GM23338 (cell line): ENCODE results near the gene CPLANE2. TPM values are rescaled to one million over a fixed set of nuclear protein-coding genes. Genes with fewer than 3 reads are reported as not detected.

Source experiments
- ATAC-seq: fragments of 200-7000 bp; cut with Tn5 transposase; 3 replicates; pipeline ENCODE4 v1.9.1; 2020
- DNase-seq: peaks from one replicate; pipeline ENCODE4 v3.0.0-alpha.2; 2015; ENCODE audit warnings: low spot score
- H2AFZ ChIP-seq: fragments of 200-600 bp; sonication (generic); 2 replicates; pipeline ENCODE4 v1.8.0; 2016; ENCODE audit warnings: antibody characterized with exemption, mild to moderate bottlenecking, moderate library complexity
- H3F3A ChIP-seq: fragments of 200-600 bp; sonication (generic); replicated peaks from 2 replicates; pipeline ENCODE4 v1.8.0; 2017; ENCODE audit warnings: antibody characterized with exemption, mixed run types, low read depth
- H3K27ac ChIP-seq: fragments of 200-600 bp; sonication (generic); 2 replicates; pipeline ENCODE4 v1.6.1; 2016; ENCODE audit warnings: low read depth
- H3K27me3 ChIP-seq: fragments of 200-600 bp; sonication (generic); 2 replicates; pipeline ENCODE4 v1.8.0; 2016; ENCODE audit warnings: mild to moderate bottlenecking, mixed run types, moderate library complexity; ENCODE audit not compliant: insufficient read depth
- H3K36me3 ChIP-seq: fragments of 200-600 bp; sonication (generic); 2 replicates; pipeline ENCODE4 v1.8.0; 2016; ENCODE audit warnings: mild to moderate bottlenecking; ENCODE audit not compliant: insufficient read depth
- H3K4me1 ChIP-seq: fragments of 200-600 bp; sonication (generic); 2 replicates; pipeline ENCODE4 v1.8.0; 2016; ENCODE audit warnings: mild to moderate bottlenecking, moderate library complexity; ENCODE audit not compliant: insufficient read depth
- H3K4me2 ChIP-seq: fragments of 200-600 bp; sonication (generic); 2 replicates; pipeline ENCODE4 v1.7.1; 2017; ENCODE audit warnings: mixed run types
- H3K4me3 ChIP-seq: fragments of 200-600 bp; sonication (generic); 2 replicates; pipeline ENCODE4 v1.6.1; 2016; ENCODE audit warnings: mixed run types
- H3K79me2 ChIP-seq: fragments of 200-600 bp; sonication (generic); replicated peaks from 2 replicates; pipeline ENCODE4 v1.8.0; 2017; ENCODE audit warnings: mild to moderate bottlenecking; ENCODE audit not compliant: insufficient read depth
- H3K9me2 ChIP-seq: fragments of 200-600 bp; sonication (generic); 2 replicates; pipeline ENCODE4 v1.8.0; 2017; ENCODE audit not compliant: insufficient read depth
- H4K20me1 ChIP-seq: fragments of 200-600 bp; sonication (generic); replicated peaks from 2 replicates; pipeline ENCODE4 v1.8.0; 2017; ENCODE audit warnings: mild to moderate bottlenecking; ENCODE audit not compliant: insufficient read depth
- H3K27ac Mint-ChIP-seq: 2 replicates; pipeline ENCODE4 v1.8.0; 2020; ENCODE audit warnings: inconsistent platforms, mild to moderate bottlenecking, moderate library complexity, mixed read lengths
- H3K27me3 Mint-ChIP-seq: 3 replicates; pipeline ENCODE4 v1.8.0; 2022; ENCODE audit warnings: low read depth, mild to moderate bottlenecking, moderate library complexity, mixed read lengths, inconsistent platforms; ENCODE audit not compliant: insufficient read depth, poor library complexity
- H3K36me3 Mint-ChIP-seq: 3 replicates; pipeline ENCODE4 v1.8.0; 2021; ENCODE audit warnings: low read depth, mild to moderate bottlenecking, inconsistent platforms, moderate library complexity, mixed read lengths
- H3K4me1 Mint-ChIP-seq: 3 replicates; pipeline ENCODE4 v1.8.0; 2020; ENCODE audit warnings: mild to moderate bottlenecking, inconsistent platforms, mixed read lengths
- H3K4me3 Mint-ChIP-seq: 3 replicates; pipeline ENCODE4 v1.8.0; 2021; ENCODE audit warnings: moderate library complexity, mild to moderate bottlenecking, inconsistent platforms, mixed read lengths
- H3K9me3 Mint-ChIP-seq: 3 replicates; pipeline ENCODE4 v1.8.0; 2020; ENCODE audit warnings: moderate library complexity, mild to moderate bottlenecking, inconsistent platforms, mixed read lengths
- CREB1 ChIP-seq: fragments of 250-450 bp; sonication (Bioruptor Pico); IDR thresholded peaks from 2 replicates; pipeline ENCODE4 v1.5.0; 2020; ENCODE audit warnings: low read depth, mild to moderate bottlenecking, moderate library complexity
- EZH2 ChIP-seq: fragments of 200-600 bp; sonication (generic); IDR thresholded peaks from one replicate; pipeline ENCODE4 v1.8.0; 2017; ENCODE audit warnings: antibody characterized with exemption, mild to moderate bottlenecking, low read depth; ENCODE audit not compliant: unreplicated experiment
- EZH2phosphoT487 ChIP-seq: fragments of 200-600 bp; sonication (generic); IDR thresholded peaks from one replicate; pipeline ENCODE4 v1.8.1; 2018; ENCODE audit warnings: antibody characterized with exemption; ENCODE audit not compliant: unreplicated experiment
- JUNB ChIP-seq: IDR thresholded peaks from one replicate; pipeline ENCODE4 v1.6.1; 2016; ENCODE audit warnings: antibody characterized with exemption; ENCODE audit not compliant: unreplicated experiment
- NANOG ChIP-seq: IDR thresholded peaks from 2 replicates; pipeline ENCODE4 v1.6.1; 2016; ENCODE audit warnings: antibody characterized with exemption, borderline replicate concordance
- POLR2AphosphoS5 ChIP-seq: IDR thresholded peaks from 2 replicates; pipeline ENCODE4 v1.6.1; 2016; ENCODE audit warnings: antibody characterized with exemption, low read depth
- STAT1 ChIP-seq: IDR thresholded peaks from one replicate; pipeline ENCODE4 v1.6.1; 2016; ENCODE audit warnings: antibody characterized with exemption; ENCODE audit not compliant: unreplicated experiment
- ZNF114 ChIP-seq: fragments of 250-450 bp; sonication (Bioruptor Pico); IDR thresholded peaks from 2 replicates; pipeline ENCODE4 v1.5.0; 2020; ENCODE audit warnings: mild to moderate bottlenecking, moderate library complexity
- ZNF331 ChIP-seq: fragments of 250-450 bp; sonication (Bioruptor Pico); IDR thresholded peaks from 2 replicates; pipeline ENCODE4 v1.5.0; 2020; ENCODE audit warnings: low read depth, mild to moderate bottlenecking, moderate library complexity
- polyA plus RNA-seq: library from polyadenylated mRNA; unstranded; fragments of >200 nt; fragmentation: Nextera tagmentation; extraction: Ambion mirVana; gene quantifications from 2 replicates; pipeline ENCODE4 v1.2.1, GENCODE V29; 2016
- total RNA-seq: library from RNA; depleted of rRNA; stranded (reverse); fragments of >200 nt; shearing (Covaris generic); gene quantifications from 2 replicates; pipeline ENCODE4 v1.2.3, GENCODE V29; 2014
- TF ChIP-seq, protein P1 (sequence below), 2 experiments: fragments of 200-600 bp in 1 of 2; sonication (generic) in 1 of 2; conservative IDR thresholded peaks; 2 replicates each; pipeline versions ENCODE4 v1.5.1 to v1.6.1; 2016 to 2017; ENCODE audit warnings: antibody characterized with exemption in 2 of 2, low read depth in 2 of 2, mild to moderate bottlenecking in 2 of 2, moderate library complexity in 1 of 2
- TF ChIP-seq, protein P2 (sequence below): IDR thresholded peaks from 2 replicates; pipeline ENCODE4 v1.6.1; 2016; ENCODE audit warnings: antibody characterized with exemption
- TF ChIP-seq, protein P3 (sequence below): fragments of 250-450 bp; sonication (Bioruptor Pico); IDR thresholded peaks from 2 replicates; pipeline ENCODE4 v1.5.0; 2020; ENCODE audit warnings: mild to moderate bottlenecking, moderate library complexity
- TF ChIP-seq, protein P4 (sequence below): IDR thresholded peaks from one replicate; pipeline ENCODE4 v1.6.1; 2018; ENCODE audit warnings: antibody characterized with exemption; ENCODE audit not compliant: unreplicated experiment

Gene CPLANE2
- total and polyA plus RNA-seq, 2 experiments from 2014 or later, result 0.44 to 1.8 TPM

DNA sequence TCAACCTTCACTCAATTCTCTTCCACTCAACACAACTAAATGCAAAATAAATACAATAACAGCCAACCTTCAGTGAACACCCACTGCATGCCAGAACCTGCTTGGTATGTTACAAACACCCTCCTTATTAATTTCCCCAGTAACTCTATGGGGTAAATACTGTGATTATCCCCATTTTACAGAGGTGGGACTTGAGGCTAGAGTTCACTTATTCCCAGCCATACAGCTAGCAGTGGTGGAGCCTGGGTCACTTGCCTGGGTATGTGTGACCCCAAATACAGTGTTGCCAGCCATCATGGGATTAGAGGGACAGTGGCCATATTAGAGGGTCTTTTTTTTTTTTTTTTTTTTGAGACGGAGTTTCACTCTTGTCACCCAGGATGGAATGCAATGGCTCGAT, 1.6 kb downstream of the CPLANE2 start:
- peaks cover 13% of the 10 kb centered on the region for H3K27me3 Mint-ChIP-seq
- DNase-seq, result no peak
- H3K4me1 ChIP-seq, result peaks cover 3% of the 10 kb centered on the region
- H3K4me2 ChIP-seq, result no peak overlapping the region
- H4K20me1 ChIP-seq, result no peaks in the 10 kb centered on the region
- H3K9me3 Mint-ChIP-seq, result no peaks in the 10 kb centered on the region
- H3K4me3 Mint-ChIP-seq, result 0 out of 3 replicates have a peak overlapping the region, but pooled peaks have one; percentile 0
- no peaks in the 10 kb centered on the region for H3K79me2 ChIP-seq
- no peak overlapping the region for H2AFZ ChIP-seq
- ATAC-seq, result no peak
- no peaks in the 10 kb centered on the region for H3F3A ChIP-seq
- no peaks in the 10 kb centered on the region for H3K9me2 ChIP-seq
- H3K27ac Mint-ChIP-seq, result no peak overlapping the region
- H3K4me3 ChIP-seq, result no peak overlapping the region
- no peaks in the 10 kb centered on the region for H3K36me3 Mint-ChIP-seq
- peaks cover 12% of the 10 kb centered on the region; the same call in 1 of the 3 replicates for H3K4me1 Mint-ChIP-seq
- no peak overlapping the region for H3K27ac ChIP-seq
- H3K27me3 ChIP-seq, result peaks cover 5% of the 10 kb centered on the region; the same call in 1 of the 2 replicates
- TF ChIP-seq POLR2AphosphoS5 (no peak), CREB1 (CRISPR knock-in tag) (no peak), STAT1 (no peak), JUNB (no peak), EZH2 (no peak), ZNF114 (no peak), NANOG (no peak), EZH2phosphoT487 (no peak), ZNF331 (CRISPR knock-in tag) (no peak)
- TF ChIP-seq, protein P1, sequence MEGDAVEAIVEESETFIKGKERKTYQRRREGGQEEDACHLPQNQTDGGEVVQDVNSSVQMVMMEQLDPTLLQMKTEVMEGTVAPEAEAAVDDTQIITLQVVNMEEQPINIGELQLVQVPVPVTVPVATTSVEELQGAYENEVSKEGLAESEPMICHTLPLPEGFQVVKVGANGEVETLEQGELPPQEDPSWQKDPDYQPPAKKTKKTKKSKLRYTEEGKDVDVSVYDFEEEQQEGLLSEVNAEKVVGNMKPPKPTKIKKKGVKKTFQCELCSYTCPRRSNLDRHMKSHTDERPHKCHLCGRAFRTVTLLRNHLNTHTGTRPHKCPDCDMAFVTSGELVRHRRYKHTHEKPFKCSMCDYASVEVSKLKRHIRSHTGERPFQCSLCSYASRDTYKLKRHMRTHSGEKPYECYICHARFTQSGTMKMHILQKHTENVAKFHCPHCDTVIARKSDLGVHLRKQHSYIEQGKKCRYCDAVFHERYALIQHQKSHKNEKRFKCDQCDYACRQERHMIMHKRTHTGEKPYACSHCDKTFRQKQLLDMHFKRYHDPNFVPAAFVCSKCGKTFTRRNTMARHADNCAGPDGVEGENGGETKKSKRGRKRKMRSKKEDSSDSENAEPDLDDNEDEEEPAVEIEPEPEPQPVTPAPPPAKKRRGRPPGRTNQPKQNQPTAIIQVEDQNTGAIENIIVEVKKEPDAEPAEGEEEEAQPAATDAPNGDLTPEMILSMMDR (conservative IDR thresholded peaks at IDR 0.05; ENCODE audit: low read depth in 2 of 2), result no peak
- TF ChIP-seq, protein P2, sequence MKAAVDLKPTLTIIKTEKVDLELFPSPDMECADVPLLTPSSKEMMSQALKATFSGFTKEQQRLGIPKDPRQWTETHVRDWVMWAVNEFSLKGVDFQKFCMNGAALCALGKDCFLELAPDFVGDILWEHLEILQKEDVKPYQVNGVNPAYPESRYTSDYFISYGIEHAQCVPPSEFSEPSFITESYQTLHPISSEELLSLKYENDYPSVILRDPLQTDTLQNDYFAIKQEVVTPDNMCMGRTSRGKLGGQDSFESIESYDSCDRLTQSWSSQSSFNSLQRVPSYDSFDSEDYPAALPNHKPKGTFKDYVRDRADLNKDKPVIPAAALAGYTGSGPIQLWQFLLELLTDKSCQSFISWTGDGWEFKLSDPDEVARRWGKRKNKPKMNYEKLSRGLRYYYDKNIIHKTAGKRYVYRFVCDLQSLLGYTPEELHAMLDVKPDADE, result no peak
- TF ChIP-seq, protein P3, sequence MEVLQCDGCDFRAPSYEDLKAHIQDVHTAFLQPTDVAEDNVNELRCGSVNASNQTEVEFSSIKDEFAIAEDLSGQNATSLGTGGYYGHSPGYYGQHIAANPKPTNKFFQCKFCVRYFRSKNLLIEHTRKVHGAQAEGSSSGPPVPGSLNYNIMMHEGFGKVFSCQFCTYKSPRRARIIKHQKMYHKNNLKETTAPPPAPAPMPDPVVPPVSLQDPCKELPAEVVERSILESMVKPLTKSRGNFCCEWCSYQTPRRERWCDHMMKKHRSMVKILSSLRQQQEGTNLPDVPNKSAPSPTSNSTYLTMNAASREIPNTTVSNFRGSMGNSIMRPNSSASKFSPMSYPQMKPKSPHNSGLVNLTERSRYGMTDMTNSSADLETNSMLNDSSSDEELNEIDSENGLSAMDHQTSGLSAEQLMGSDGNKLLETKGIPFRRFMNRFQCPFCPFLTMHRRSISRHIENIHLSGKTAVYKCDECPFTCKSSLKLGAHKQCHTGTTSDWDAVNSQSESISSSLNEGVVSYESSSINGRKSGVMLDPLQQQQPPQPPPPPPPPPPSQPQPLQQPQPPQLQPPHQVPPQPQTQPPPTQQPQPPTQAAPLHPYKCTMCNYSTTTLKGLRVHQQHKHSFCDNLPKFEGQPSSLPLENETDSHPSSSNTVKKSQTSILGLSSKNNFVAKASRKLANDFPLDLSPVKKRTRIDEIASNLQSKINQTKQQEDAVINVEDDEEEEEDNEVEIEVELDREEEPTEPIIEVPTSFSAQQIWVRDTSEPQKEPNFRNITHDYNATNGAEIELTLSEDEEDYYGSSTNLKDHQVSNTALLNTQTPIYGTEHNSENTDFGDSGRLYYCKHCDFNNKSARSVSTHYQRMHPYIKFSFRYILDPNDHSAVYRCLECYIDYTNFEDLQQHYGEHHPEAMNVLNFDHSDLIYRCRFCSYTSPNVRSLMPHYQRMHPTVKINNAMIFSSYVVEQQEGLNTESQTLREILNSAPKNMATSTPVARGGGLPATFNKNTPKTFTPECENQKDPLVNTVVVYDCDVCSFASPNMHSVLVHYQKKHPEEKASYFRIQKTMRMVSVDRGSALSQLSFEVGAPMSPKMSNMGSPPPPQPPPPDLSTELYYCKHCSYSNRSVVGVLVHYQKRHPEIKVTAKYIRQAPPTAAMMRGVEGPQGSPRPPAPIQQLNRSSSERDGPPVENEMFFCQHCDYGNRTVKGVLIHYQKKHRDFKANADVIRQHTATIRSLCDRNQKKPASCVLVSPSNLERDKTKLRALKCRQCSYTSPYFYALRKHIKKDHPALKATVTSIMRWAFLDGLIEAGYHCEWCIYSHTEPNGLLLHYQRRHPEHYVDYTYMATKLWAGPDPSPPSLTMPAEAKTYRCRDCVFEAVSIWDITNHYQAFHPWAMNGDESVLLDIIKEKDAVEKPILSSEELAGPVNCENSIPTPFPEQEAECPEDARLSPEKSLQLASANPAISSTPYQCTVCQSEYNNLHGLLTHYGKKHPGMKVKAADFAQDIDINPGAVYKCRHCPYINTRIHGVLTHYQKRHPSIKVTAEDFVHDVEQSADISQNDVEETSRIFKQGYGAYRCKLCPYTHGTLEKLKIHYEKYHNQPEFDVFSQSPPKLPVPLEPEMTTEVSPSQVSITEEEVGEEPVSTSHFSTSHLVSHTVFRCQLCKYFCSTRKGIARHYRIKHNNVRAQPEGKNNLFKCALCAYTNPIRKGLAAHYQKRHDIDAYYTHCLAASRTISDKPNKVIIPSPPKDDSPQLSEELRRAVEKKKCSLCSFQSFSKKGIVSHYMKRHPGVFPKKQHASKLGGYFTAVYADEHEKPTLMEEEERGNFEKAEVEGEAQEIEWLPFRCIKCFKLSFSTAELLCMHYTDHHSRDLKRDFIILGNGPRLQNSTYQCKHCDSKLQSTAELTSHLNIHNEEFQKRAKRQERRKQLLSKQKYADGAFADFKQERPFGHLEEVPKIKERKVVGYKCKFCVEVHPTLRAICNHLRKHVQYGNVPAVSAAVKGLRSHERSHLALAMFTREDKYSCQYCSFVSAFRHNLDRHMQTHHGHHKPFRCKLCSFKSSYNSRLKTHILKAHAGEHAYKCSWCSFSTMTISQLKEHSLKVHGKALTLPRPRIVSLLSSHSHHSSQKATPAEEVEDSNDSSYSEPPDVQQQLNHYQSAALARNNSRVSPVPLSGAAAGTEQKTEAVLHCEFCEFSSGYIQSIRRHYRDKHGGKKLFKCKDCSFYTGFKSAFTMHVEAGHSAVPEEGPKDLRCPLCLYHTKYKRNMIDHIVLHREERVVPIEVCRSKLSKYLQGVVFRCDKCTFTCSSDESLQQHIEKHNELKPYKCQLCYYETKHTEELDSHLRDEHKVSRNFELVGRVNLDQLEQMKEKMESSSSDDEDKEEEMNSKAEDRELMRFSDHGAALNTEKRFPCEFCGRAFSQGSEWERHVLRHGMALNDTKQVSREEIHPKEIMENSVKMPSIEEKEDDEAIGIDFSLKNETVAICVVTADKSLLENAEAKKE (CRISPR knock-in tag), result no peak
- TF ChIP-seq, protein P4, sequence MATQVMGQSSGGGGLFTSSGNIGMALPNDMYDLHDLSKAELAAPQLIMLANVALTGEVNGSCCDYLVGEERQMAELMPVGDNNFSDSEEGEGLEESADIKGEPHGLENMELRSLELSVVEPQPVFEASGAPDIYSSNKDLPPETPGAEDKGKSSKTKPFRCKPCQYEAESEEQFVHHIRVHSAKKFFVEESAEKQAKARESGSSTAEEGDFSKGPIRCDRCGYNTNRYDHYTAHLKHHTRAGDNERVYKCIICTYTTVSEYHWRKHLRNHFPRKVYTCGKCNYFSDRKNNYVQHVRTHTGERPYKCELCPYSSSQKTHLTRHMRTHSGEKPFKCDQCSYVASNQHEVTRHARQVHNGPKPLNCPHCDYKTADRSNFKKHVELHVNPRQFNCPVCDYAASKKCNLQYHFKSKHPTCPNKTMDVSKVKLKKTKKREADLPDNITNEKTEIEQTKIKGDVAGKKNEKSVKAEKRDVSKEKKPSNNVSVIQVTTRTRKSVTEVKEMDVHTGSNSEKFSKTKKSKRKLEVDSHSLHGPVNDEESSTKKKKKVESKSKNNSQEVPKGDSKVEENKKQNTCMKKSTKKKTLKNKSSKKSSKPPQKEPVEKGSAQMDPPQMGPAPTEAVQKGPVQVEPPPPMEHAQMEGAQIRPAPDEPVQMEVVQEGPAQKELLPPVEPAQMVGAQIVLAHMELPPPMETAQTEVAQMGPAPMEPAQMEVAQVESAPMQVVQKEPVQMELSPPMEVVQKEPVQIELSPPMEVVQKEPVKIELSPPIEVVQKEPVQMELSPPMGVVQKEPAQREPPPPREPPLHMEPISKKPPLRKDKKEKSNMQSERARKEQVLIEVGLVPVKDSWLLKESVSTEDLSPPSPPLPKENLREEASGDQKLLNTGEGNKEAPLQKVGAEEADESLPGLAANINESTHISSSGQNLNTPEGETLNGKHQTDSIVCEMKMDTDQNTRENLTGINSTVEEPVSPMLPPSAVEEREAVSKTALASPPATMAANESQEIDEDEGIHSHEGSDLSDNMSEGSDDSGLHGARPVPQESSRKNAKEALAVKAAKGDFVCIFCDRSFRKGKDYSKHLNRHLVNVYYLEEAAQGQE, result no peak
- H3K36me3 ChIP-seq, result no peaks in the 10 kb centered on the region
